Caco-2 (cell line): Measurements from ENCODE around the gene ADGRD1. TPM values are rescaled to one million over a fixed set of nuclear protein-coding genes. Genes with fewer than 3 reads are reported as not detected.

ENCODE experiments used
- BruUV-seq: library from RNA; stranded (reverse); fragments of 400-500 nt; replicated peaks from 2 replicates; lab custom pipeline; 2021; lab: Mats Ljungman, UMichigan
- CTCF ChIA-PET: fragments of 300-600 bp; sonication (Branson Sonifier 250); formaldehyde crosslinking; loops from one replicate; lab custom pipeline; 2022; ENCODE audit warnings: antibody characterized with exemption; lab: Charles Lee
- POLR2A ChIA-PET: fragments of 300-600 bp; sonication (Branson Sonifier 250); formaldehyde crosslinking; loops from one replicate; lab custom pipeline; 2022; ENCODE audit warnings: antibody characterized with exemption; lab: Charles Lee
- DNase-seq, 2 experiments: peaks; one replicate each; pipeline versions ENCODE4 v3.0.0 to v3.0.0-alpha.2; 2020 to 2022
- H3K27me3 ChIP-seq: replicated peaks from 2 replicates; pipeline ENCODE4 v1.6.0; 2011; ENCODE audit warnings: low read length; ENCODE audit not compliant: control insufficient read depth, insufficient read depth
- H3K36me3 ChIP-seq: 2 replicates; pipeline ENCODE4 v1.5.1; 2011; ENCODE audit warnings: low read length; ENCODE audit not compliant: control insufficient read depth, insufficient read depth
- H3K4me1 ChIP-seq: fragments of 250-450 bp; sonication (Bioruptor Pico); 2 replicates; pipeline ENCODE4 v1.5.1; 2020; ENCODE audit warnings: mild to moderate bottlenecking
- H3K4me3 ChIP-seq: 2 replicates; pipeline ENCODE4 v1.5.1; 2011; ENCODE audit warnings: low read depth, mild to moderate bottlenecking, control low read depth, low read length
- H3K9me3 ChIP-seq: fragments of 250-450 bp; sonication (Bioruptor Pico); 2 replicates; pipeline ENCODE4 v1.5.1; 2020; ENCODE audit warnings: mild to moderate bottlenecking, moderate library complexity
- H3K27ac Mint-ChIP-seq: one replicate; pipeline ENCODE4 v1.8.0; 2022; ENCODE audit warnings: mixed read lengths; ENCODE audit not compliant: unreplicated experiment
- H3K27me3 Mint-ChIP-seq: one replicate; pipeline ENCODE4 v1.8.0; 2022; ENCODE audit warnings: mixed read lengths; ENCODE audit not compliant: insufficient read depth, unreplicated experiment
- H3K36me3 Mint-ChIP-seq: one replicate; pipeline ENCODE4 v1.8.0; 2022; ENCODE audit warnings: mild to moderate bottlenecking, mixed read lengths; ENCODE audit not compliant: insufficient read depth, unreplicated experiment
- H3K4me1 Mint-ChIP-seq: one replicate; pipeline ENCODE4 v1.8.0; 2022; ENCODE audit warnings: low read depth, mixed read lengths; ENCODE audit not compliant: unreplicated experiment
- H3K4me3 Mint-ChIP-seq: one replicate; pipeline ENCODE4 v1.8.0; 2022; ENCODE audit warnings: mild to moderate bottlenecking, moderate library complexity, mixed read lengths; ENCODE audit not compliant: unreplicated experiment
- H3K9me3 Mint-ChIP-seq: one replicate; pipeline ENCODE4 v1.8.0; 2022; ENCODE audit warnings: mixed read lengths; ENCODE audit not compliant: unreplicated experiment
- CTCF ChIP-seq, 2 experiments: fragments of 200-600 bp in 1 of 2; IDR thresholded peaks; 1 replicate in 1 of 2; 2 replicates in 1 of 2; pipeline versions ENCODE4 v1.5.1 to v1.8.0; 2011 to 2022; ENCODE audit warnings: antibody characterized with exemption in 1 of 2, control low read depth in 1 of 2, inconsistent platforms in 1 of 2, low read depth in 1 of 2, low read length in 1 of 2, mild to moderate bottlenecking in 1 of 2, moderate library complexity in 1 of 2; ENCODE audit not compliant: insufficient read depth in 1 of 2, severe bottlenecking in 1 of 2, unreplicated experiment in 1 of 2
- intact Hi-C: fragments of 100-400 bp; cut with micrococcal nuclease; formaldehyde crosslinking; loops from one replicate; pipeline ENCODE4 v1.10.0; 2022; ENCODE audit not compliant: unreplicated experiment
- total RNA-seq: library from RNA; stranded (reverse); gene quantifications from 2 replicates; pipeline ENCODE4 v1.2.3, GENCODE V29; 2022

ADGRD1 gene
- total RNA-seq, 1 experiment from 2014 or later = 3.6 TPM

- no peak for TF ChIP-seq CTCF (IDR thresholded peaks at IDR 0.05; ENCODE audit: insufficient read depth in 1 of 2, low read depth in 1 of 2, low read length in 1 of 2, severe bottlenecking in 1 of 2, unreplicated experiment in 1 of 2)
- no peak overlapping the region for H3K4me3 ChIP-seq
- no peaks in the 10 kb centered on the region for H3K36me3 ChIP-seq
- Mint-ChIP-seq H3K4me1 (peaks cover 8% of the 10 kb centered on the region), H3K36me3 (no peaks in the 10 kb centered on the region), H3K27ac (no peak overlapping the region), H3K9me3 (no peaks in the 10 kb centered on the region), H3K27me3 (peaks cover 7% of the 10 kb centered on the region), H3K4me3 (no peak overlapping the region)
- H3K27me3 ChIP-seq = no peaks in the 10 kb centered on the region
- H3K9me3 ChIP-seq = no peaks in the 10 kb centered on the region
- no TSS peak for BruUV-seq
- POLR2A ChIA-PET = no interaction called here
- H3K4me1 ChIP-seq = no peaks in the 10 kb centered on the region
- CTCF ChIA-PET = no interaction called here
- DNase-seq = no peak
- intact Hi-C loops = no loop called here
Measured at GRCh38 chr12:131025939-131026702, 72.4 kb downstream of the ADGRD1 start.

GRCh38 chr12:131026754-131027153, 73.0 kb downstream of the ADGRD1 start:
- no peaks in the 10 kb centered on the region for H3K9me3 Mint-ChIP-seq
- intact Hi-C loops = no loop called here
- ChIA-PET POLR2A (no interaction called here), CTCF (no interaction called here)
- H3K27ac Mint-ChIP-seq = no peak overlapping the region
- TF ChIP-seq CTCF (IDR thresholded peaks at IDR 0.05; ENCODE audit: insufficient read depth in 1 of 2, low read depth in 1 of 2, low read length in 1 of 2, severe bottlenecking in 1 of 2, unreplicated experiment in 1 of 2) = no peak
- Histone ChIP-seq H3K4me1 (no peaks in the 10 kb centered on the region), H3K9me3 (no peaks in the 10 kb centered on the region), H3K4me3 (no peak overlapping the region), H3K27me3 (no peaks in the 10 kb centered on the region), H3K36me3 (no peaks in the 10 kb centered on the region)
- H3K4me1 Mint-ChIP-seq = peaks cover 8% of the 10 kb centered on the region
- peaks cover 5% of the 10 kb centered on the region for H3K27me3 Mint-ChIP-seq
- BruUV-seq = no TSS peak
- no peak for DNase-seq
- H3K4me3 Mint-ChIP-seq = no peak overlapping the region
- H3K36me3 Mint-ChIP-seq = no peaks in the 10 kb centered on the region

GRCh38 chr12:131027264-131027663, 73.6 kb downstream of the ADGRD1 start:
- H3K4me1 Mint-ChIP-seq = peaks cover 8% of the 10 kb centered on the region
- BruUV-seq = no TSS peak
- no peak for TF ChIP-seq CTCF (IDR thresholded peaks at IDR 0.05; ENCODE audit: insufficient read depth in 1 of 2, low read depth in 1 of 2, low read length in 1 of 2, severe bottlenecking in 1 of 2, unreplicated experiment in 1 of 2)
- no peak overlapping the region for H3K4me3 ChIP-seq
- H3K36me3 ChIP-seq = no peaks in the 10 kb centered on the region
- no peaks in the 10 kb centered on the region for H3K36me3 Mint-ChIP-seq
- DNase-seq = no peak
- no peaks in the 10 kb centered on the region for H3K9me3 ChIP-seq
- no peaks in the 10 kb centered on the region for H3K27me3 ChIP-seq
- intact Hi-C loops = no loop called here
- H3K4me3 Mint-ChIP-seq = no peak overlapping the region
- H3K27ac Mint-ChIP-seq = no peak overlapping the region
- CTCF ChIA-PET = no interaction called here
- no peaks in the 10 kb centered on the region for H3K9me3 Mint-ChIP-seq
- peaks cover 4% of the 10 kb centered on the region for H3K27me3 Mint-ChIP-seq
- H3K4me1 ChIP-seq = no peaks in the 10 kb centered on the region
- POLR2A ChIA-PET = no interaction called here
